HG03045 (cell line): ENCODE data around the gene NFIC.
"Not testable (repeated sequence)": the region's sequence is repeated elsewhere in the genome, so short reads cannot be mapped to it uniquely, and the experiment has no call there.

Source experiments
- ATAC-seq: cut with Tn5 transposase; IDR thresholded peaks from one replicate; pipeline ENCODE4 v1.9.1; 2021; ENCODE audit warnings: mild to moderate bottlenecking, moderate library complexity; ENCODE audit not compliant: unreplicated experiment

The NFIC gene

DNA sequence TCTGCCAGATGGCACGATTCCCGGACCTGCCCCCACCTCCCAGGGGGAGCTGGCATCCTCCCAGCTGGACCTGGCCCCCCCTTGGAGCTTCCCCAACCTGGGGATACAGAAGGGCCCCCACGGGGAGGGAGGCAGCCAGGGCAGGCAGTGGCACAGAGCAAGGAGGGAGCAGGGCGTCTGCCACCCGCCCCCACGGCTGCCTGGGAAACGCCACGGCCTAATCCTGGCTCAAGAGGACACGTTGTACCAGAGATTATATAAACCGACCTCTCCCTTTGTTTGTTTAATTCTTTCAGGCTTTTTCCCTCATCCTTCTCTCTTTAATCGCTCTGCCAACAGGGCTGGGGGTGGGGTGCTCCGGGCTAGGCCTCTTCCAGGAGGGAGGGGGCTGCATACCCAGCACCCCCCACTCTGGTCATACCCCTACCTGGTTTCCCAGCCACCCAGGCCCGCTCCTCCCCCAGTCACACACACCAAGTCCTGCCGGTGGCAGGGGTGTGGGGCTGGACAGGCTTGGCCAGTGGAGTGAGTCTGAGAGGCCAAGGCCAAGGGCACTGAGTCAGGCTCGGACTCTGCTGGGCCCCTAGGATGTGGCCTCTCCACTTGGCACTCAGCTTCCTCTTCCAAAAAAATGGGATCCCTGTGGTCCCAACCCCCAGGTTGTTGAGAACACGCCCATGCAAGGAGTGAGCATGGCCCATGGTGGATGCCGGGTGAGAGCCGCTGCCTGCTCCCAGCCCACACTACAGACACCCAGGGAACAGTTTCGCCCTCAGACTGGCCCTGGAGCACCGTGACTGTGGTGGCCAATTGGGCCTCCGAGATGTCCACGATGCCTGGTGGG, 29.5 kb upstream of the NFIC start:
- no peak for ATAC-seq

GRCh38 chr19:3338541-3339181, 27.7 kb upstream of the NFIC start:
- no peak for ATAC-seq

DNA sequence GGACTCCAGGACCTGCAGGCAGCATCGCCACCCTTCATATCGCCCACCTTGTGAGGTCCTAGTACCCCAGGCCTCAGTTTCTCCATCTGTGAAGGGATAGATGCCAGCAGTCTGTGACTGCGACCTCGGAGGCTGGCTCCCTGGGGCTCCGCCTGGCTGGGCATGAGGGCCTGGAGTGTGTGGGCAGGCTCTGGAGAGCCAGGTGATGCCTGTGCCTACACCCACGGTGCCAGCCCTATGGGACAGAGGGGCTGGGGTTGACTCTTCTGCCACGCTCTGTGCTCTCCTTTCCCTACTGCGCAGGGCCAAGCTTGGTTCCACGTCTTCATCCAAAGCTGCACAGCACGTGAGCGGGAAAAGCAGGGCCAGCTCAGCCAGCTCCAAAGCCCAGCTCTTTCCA, 26.0 kb upstream of the NFIC start:
- ATAC-seq, result no peak

- ATAC-seq, result no peak
Measured at GRCh38 chr19:3342246-3342645, 24.1 kb upstream of the NFIC start.

DNA sequence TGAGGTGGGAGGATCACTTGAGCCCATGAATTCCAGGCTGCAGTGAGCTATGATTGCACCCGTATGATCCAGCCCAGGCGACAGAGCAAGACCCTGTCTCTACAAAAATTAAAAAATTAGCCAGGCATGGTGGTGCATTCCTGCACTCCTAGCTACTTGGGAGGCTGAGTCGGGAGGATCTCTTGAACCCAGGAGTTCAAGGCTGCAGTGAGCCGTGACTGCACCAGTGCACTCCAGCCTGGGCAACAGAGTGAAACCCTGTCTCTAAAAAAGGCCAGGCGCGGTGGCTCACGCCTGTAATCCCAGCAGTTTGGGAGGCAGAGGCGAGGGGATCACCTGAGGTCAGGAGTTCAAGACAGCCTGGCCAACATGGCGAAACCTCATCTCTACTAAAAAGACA, 23.4 kb upstream of the NFIC start:
- ATAC-seq, result not testable (repeated sequence)

- ATAC-seq, result no peak
Measured at GRCh38 chr19:3343619-3344502, 22.5 kb upstream of the NFIC start.

GRCh38 chr19:3344608-3345598, 21.5 kb upstream of the NFIC start:
- ATAC-seq, result no peak

DNA sequence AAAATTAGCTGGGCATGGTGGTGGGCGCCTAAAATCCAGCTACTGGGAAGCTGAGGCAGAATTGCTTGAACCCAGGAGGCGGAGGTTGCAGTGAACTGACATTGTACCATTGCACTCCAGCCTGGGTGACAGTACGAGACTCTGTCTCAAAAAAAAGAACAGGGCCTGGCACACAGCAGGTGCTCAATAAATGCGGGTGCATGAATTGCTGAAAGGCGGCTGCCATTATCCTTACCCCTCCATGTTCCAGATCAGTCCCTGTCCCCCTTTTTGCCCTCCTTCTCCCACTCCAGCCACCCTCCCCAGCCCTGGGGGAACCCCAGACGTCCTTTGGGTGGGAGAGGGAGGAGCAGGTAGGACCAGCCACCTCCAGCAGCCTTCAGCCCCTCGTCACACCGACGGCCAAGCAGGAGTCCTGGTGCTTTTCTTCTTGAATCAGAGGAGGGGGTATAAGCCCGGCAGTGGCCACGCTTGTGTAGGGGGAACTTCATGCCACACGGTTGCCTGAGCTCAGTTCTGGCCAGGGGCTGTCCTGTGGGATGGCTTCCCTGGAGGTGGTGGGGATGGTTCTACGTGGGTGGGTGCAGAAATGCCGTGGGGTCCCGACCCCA, 20.4 kb upstream of the NFIC start:
- no peak for ATAC-seq

DNA sequence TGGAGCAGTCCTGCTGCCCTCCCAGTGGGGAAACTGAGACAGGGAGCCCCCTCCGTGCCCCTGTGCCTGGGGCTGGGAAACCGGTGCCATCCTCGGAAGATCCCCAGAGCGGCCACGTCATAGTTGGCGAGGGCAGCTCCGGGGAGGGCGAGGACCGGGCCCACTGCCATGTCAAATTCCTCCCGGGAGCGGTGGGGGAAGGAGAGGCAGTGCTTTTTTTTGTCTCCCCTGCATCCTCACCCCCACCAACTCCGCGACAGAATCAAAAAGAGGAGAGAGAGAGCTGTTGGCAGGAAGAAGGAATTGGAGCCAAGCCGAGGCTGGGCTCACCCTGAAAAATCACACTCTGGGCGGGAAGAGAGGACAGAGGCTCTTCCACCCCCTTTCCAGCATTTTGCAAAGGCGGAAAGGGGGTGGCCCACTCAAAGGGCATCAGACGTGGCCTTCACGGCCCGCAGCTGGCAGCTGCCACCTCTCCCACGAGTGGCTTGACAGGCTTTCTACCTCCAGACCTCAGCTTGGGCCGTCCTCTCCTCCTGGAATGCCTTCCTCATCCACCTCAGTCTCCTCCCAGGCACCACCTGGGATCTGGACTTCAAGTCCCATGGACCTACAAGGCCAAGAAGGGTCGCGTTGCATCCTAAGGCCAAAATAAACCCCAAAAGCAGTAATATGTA, 19.6 kb upstream of the NFIC start:
- ATAC-seq, result no peak

DNA sequence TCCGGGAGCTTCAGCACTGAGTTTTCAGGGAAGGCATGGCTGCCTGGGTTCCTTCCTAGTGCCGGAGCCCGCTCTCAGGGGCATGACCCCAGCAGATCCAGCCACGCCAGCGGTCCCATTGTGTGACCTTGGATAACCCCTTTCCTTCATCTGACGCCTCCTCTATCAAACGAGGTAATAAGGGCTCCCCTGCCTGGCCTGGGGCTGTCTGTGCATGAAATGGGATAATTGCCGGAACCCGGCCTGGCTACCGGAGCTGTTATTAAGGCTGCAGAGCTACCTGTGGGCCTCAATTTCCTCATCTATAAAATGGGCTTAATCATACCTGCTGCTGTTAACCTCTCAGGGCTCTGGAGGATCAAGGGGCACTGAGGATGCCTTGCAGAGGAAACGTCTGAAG, 18.3 kb upstream of the NFIC start:
- ATAC-seq, result no peak

DNA sequence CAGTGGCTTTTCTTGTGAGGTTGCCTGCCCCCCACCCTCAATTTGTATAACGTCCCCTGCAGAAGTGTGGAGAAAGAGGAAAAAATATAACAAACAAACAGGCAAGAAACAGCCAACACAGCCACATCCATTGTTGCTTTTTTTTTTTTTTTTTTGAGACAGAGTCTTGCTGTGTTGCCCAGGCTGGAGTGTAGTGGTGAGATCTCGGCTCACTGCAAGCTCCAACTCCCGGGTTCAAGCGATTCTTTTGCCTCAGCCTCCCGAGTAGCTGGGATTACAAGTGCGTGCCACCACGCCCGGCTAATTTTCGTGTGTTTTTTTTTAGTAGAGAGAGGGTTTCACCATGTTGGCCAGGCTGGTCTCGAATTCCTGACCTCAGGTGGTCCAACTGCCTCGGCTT, 17.9 kb upstream of the NFIC start:
- not testable (repeated sequence) for ATAC-seq

DNA sequence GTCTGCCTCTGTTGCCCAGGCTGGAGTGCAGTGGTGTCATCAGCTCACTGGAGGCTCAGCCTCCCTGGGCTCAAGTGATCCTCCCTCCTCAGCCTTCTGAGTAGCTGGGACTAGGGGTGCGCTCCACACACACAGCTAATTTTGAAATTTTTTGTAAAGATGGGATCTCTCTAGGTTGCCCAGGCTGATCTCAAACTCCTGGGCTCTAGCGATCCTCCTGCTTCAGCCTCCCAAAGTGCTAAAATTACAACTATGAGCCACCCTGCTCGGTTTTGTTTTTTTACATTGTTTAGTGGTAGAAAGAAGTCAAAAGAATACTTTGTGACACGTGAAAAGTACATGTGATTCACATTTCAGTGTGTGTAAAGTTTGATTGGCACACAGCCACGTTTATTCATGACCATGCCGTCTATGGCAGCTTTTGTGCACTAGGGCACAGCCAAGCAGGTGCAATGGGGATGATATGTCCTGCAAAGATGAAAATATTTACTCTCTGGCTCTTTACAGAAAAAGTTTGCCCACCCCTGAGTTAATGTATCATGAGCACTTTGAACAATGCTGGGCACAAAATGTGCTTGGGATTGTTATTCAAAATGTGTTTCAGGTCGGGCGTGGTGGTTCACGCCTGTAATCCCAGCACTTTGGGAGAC, 16.2 kb upstream of the NFIC start:
- no peak for ATAC-seq

GRCh38 chr19:3351702-3352447, 14.5 kb upstream of the NFIC start:
- ATAC-seq, result no peak

DNA sequence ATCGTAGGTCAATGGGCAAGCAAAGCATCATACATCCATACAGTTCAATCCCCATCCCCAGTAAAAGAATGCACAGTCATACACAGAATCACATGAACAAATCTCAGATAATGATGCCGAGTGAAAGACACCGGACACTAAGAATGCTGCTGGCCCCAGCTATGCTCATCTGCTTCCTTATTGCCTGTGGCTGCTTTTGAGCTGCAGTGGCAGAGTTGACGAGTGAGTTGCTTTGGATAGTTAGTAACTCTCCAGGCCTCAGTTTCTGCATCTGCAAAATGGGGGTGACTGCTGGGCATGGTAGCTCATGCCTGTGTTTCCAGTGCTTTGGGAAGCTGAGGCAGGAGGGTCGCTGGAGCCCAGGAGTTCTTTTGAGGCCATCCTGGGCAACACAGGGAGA, 12.9 kb upstream of the NFIC start:
- no peak for ATAC-seq

DNA sequence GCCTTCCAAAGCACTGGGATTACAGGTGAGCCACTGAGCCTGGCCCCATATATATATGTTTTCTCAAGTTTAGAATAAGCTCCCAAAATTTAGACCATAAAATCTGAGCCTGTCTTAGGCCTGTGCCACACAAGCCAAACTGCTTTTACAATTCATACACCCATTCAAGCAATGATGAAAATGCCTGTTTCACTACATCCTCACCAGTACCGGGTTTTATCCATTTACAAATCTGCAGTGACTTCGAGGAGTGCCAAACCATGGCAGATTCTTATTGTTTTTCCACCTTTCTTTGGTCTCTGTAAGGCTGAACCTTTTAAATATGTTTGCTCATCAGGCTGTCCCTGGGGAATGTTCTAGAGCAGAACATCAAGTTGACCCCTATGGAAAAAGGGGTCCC, 9.6 kb upstream of the NFIC start:
- no peak for ATAC-seq

DNA sequence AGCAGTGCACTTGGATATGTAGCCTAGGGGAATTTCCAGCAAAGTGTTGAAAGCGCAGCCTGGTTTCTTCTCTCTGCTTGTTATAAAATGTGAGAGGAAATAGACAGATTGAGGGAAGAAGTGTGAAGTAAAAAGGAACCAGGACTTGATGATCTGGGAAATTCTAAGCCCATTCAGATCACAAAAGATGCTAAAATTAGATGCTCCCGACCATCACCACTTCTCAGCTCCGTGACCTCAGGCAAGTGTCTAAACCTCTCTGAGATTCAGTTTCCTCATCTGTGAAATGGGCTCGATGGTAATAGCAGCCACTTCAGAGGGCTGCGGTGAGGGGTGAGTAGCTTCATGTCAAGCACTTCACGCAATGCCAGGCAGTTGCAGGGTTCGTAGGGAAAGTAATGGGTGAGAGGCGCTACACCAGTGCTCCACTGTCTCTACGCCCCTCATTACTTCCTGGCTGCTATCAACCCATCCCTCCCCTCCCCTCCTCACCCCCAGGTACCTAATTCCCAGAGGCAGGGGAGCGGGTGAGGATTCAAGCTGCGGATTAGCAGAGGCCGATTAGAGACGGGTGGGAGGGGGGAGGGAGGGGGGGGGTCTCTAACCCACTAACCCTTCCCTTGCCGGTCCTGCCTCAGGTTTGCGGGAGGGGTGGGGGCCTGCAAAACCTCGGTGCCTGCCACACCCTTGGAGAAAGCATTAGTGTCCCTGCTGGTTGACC, 9.0 kb upstream of the NFIC start:
- ATAC-seq, result no peak

GRCh38 chr19:3357992-3358688, 8.2 kb upstream of the NFIC start:
- ATAC-seq, result no peak
